ENCODE measurements around the gene RABGAP1.

RABGAP1 gene

DNA sequence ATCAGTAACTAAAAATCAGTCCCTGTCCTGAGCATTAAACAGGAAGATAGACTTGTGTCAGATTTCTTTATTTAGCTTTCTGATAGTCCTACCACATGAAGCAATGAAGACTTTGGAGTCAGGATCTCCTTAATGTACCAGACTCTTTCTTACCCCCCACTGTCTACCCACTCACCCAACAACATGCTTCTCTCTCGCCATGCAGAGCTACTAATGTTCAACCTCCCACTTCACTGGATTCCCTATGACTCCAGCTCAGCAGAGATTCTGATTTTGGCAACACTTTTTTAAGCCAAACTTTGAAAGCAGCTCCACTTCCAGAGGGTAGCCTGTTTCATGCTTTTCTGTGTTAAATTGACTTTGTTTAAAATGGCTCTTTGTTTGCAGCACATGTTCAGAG lies 143.4 kb downstream of the RABGAP1 start:
- DNase-seq (ENCODE audit: low spot score), result no peak

GRCh38 chr9:123085916-123086315 lies 145.1 kb downstream of the RABGAP1 start:
- DNase-seq (ENCODE audit: low spot score), result no peak

DNA sequence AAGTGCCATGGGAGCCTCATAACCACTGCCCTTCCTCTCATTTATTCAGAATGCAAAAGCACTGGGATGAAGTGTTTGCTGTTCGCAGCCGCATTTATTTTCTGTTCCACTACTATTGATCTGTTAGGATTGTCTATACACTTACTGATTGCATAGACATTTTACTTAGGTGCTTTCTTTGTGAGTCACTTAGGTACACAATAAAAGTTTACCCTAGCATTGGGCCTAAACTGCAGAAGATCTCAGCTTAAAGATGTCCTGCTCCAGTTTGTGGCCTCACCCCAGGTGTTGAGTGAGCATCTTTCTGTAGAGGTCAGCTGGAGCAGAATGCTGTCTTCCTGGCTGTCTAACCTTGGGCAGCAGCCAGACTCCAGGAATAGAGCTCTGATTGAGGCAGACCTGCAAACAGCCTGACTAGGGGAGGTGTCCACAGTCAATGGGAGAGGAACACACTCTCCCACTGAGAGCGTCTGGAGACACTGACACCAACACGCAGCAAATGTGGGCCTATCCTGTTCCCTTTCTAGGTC lies 146.6 kb downstream of the RABGAP1 start:
- no peak for DNase-seq (ENCODE audit: low spot score)

DNA sequence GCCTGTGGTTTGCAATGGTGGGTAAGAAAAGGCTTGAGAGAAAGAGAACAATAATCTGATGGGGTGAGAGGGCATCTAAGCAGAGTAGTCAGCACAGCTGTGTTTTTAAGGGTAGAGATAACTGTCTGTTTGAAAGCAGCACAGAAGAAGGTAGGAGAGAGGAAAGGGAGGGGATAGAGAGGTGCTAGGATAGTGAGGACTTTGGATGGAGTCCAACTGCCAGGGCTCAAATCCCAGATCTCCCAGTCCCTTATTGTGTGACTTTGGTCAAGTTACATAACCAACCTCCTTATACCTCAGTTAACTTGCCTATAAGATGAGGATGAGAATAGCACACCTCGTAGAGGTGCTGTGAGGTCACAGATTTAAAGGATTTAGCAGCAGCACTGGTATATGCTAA lies 148.2 kb downstream of the RABGAP1 start:
- DNase-seq (ENCODE audit: low spot score), result no peak

DNA sequence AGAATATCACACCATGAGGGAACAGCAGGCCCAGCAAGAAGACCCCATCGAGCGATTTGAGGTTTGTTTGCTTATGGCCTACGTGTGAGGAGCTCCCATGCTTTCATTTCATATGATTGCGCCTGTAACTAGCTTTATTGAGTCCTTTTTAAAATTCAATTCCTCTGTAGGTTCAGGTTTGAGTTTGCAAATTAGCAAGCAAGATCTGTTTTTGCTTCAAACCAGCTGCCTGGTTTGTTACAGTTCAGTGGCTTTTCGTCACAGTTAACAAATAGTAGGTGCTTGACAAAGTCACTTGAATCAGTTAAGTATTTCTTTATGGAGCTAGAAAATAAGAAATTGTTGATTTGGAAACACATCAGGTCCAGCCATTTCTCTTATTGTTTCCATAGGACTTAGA lies 149.0 kb downstream of the RABGAP1 start:
- DNase-seq (ENCODE audit: low spot score), result no peak

- no peak for DNase-seq (ENCODE audit: low spot score)
Measured at GRCh38 chr9:123090198-123090896, 149.5 kb downstream of the RABGAP1 start.

- DNase-seq (ENCODE audit: low spot score), result no peak
Measured at GRCh38 chr9:123090956-123091355, 150.1 kb downstream of the RABGAP1 start.

DNA sequence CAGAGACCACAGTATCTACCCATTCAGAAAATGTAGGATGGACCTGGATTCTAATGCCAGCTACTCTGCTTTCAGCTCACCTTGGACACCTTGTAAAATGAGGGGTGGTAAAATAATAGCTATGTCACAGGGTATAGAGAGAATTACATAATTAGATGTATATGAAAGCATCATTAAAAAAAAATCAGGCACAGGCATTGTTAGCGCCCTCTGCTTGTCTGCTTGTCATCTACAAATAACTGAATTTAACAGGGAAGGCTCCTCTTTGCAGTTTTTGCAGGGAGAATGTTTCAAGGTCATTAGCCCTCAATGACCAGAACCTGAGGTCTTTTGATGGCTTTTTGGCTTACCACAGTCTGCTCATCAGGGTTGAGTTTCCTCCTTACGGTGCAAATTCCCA lies 150.6 kb downstream of the RABGAP1 start:
- DNase-seq (ENCODE audit: low spot score), result no peak

DNA sequence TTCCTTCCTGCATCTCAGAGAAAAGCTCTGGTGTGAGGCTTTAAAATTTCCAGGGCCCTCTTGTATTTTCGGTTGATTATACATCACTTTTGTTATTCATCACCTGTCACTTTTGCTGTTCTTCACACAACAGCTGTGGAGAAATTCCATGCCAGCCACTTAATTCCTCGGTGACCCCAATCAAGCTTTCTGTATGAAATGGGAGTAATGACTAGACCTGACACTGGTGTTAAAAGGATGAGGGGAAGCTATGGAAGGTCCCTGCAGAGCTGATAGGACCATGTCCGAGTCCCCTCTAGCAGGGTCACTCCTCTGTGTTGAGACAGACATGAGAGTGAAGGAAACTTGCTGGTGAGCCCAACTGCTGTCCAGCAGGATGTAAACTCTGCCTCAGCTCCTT lies 152.3 kb downstream of the RABGAP1 start:
- DNase-seq (ENCODE audit: low spot score), result no peak

- DNase-seq (ENCODE audit: low spot score), result no peak
Measured at GRCh38 chr9:123096987-123097386, 156.2 kb downstream of the RABGAP1 start.

- no peak for DNase-seq (ENCODE audit: low spot score)
Measured at GRCh38 chr9:123097430-123098095, 156.7 kb downstream of the RABGAP1 start.

DNA sequence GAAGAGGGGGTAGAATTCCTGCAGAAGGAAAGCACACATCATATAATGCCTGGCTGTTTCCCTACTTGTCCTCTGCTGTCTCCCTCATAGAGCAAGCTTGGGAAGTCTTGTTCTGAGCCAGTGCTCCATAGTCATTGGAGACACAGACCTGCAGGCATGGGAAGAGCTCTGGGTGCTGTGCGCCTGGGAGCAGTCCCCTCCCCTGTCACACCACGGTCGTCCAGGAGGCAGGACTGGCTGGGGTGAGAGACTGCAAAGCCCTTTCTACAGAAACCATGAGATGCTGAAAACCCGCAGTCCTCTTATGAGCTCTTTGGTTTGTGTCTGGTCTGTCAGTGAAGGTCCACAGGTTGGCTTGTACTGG lies 157.3 kb downstream of the RABGAP1 start:
- DNase-seq (ENCODE audit: low spot score), result no peak

DNA sequence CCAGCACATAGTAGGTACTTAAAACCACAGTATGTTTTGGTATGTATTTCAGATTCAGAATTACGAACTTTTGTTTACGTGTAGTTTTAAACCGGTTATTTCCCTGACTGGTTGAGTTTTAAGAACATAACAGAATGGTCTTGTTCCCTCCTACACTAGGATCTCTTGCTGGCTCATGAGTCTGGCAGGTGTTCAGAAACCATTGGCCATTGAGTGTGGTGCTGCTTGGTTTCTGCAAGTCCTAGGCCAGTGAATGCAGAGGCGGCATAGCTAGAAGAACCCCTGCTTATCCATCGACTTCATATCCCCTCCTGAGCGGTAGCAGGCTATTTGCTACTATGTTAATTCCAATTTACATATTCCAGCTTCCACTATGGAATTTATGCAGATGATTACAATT lies 158.2 kb downstream of the RABGAP1 start:
- DNase-seq (ENCODE audit: low spot score), result no peak

DNA sequence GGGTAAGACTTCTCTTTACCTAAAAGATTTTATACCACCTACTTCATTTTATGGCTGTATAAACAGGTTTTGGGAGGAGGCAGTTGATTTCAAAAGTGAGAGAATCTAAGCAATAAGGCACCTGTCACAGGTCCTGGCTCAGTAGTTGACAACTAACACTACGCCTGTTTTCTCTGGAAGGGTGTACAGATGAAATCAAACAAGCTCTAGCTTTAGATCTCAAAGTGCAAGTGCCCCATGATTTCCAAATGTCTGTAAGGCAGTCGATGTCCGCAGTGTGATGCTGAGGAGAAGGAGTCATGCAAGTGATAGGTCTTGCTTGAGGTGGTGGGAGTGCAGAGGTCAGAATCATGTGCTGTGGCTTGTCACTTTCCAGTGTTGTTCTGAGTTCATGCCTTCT lies 158.7 kb downstream of the RABGAP1 start:
- DNase-seq (ENCODE audit: low spot score), result no peak

DNA sequence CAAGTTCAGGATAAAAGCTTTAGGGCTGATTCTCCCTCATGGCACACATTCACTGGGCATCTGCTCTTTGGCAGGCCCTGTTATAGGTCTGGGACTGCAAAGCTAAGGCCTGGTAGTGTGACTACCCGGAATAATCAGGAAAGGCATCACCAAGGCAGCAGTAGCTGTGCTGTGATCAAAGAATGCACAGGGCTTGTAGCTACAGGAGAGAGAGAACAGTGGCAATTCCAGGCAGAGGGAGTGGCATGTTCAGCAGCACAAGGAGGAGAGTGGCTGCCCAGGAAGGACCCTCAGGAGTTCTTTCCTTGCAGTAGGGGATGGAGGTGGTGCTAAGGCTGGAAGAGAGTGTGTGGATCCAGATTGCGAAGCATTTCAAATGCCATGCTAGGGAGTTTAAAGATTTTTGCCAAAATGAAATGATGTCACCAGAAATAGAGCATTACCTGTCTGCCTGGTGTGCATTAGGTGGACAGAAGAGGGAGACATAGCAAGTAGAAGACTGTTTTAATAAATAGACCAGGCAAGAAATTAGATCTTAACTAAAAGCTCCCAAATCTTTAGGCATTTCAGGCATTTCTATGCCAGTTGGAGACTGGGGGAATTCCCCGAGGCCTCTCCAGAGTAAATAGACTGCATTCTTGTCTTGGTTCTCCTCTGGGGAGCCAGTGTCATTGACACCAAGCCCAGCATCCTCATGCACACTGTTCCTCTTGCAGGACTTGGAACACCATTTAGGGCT lies 161.7 kb downstream of the RABGAP1 start:
- DNase-seq (ENCODE audit: low spot score), result no peak

- no peak for DNase-seq (ENCODE audit: low spot score)
Measured at GRCh38 chr9:123104807-123105206, 164.0 kb downstream of the RABGAP1 start.

DNA sequence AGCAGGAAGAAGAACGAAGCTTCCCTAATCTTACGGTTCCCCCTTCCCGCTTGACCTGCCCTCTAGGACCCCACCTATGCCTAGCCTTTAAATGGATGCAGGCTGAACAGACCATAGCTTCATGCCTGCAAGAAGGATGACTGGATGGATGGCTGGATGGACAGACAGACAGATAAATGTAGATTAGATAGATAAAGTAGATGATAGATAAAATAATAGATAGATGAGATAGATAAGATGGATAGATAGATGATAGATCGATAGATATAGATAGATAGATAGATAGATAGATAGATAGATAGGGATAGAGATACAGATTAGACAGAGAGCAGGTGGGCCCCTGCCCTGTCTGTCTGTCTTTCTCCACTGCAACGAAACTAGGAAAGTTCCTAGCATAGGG lies 164.7 kb downstream of the RABGAP1 start:
- no peak for DNase-seq (ENCODE audit: low spot score)

- no peak for DNase-seq (ENCODE audit: low spot score)
Measured at GRCh38 chr9:123107639-123108285, 166.9 kb downstream of the RABGAP1 start.

- no peak for DNase-seq (ENCODE audit: low spot score)
Measured at GRCh38 chr9:123108976-123109375, 168.2 kb downstream of the RABGAP1 start.

GRCh38 chr9:123109540-123110279 lies 168.9 kb downstream of the RABGAP1 start:
- DNase-seq (ENCODE audit: low spot score), result no peak

DNA sequence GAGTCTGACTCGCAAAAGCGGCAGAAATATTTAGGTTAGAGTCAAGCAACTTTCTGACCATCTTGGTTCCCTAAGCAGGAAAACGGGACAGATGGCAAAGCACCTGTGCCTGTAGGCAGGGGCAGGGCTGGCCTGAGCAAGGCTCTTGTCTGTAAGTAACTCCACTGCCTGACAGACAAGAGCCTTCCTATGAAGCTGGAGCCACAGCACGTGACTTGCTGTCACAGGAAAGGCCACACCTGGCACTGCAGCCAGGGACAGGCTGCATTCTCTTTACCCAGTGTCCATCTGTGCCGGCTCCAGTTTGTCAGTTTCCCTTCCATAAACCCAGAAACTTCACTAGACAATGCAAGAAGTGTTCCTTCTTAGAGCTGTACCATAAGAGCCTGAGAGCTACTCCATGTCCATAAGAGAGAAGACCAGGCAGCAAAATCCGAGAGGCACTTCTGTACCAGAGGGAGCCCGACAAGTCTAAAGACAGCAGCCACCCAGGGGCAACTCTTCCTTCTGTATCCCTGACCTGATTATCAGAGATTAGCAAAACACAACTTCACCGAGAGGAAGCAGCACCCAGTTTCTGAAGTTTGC lies 170.7 kb downstream of the RABGAP1 start:
- DNase-seq (ENCODE audit: low spot score), result no peak

Measured in AG08396 (cell line).